GM21825 (cell line): ENCODE measurements around the gene MOBP.
"Not testable (repeated sequence)": the region's sequence is repeated elsewhere in the genome, so short reads cannot be mapped to it uniquely, and the experiment has no call there.

ENCODE experiments used
- ATAC-seq: cut with Tn5 transposase; IDR thresholded peaks from one replicate; pipeline ENCODE4 v1.9.1; 2021; ENCODE audit warnings: mild to moderate bottlenecking, moderate library complexity; ENCODE audit not compliant: unreplicated experiment

Gene MOBP, protein sequence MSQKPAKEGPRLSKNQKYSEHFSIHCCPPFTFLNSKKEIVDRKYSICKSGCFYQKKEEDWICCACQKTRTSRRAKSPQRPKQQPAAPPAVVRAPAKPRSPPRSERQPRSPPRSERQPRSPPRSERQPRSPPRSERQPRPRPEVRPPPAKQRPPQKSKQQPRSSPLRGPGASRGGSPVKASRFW

DNA sequence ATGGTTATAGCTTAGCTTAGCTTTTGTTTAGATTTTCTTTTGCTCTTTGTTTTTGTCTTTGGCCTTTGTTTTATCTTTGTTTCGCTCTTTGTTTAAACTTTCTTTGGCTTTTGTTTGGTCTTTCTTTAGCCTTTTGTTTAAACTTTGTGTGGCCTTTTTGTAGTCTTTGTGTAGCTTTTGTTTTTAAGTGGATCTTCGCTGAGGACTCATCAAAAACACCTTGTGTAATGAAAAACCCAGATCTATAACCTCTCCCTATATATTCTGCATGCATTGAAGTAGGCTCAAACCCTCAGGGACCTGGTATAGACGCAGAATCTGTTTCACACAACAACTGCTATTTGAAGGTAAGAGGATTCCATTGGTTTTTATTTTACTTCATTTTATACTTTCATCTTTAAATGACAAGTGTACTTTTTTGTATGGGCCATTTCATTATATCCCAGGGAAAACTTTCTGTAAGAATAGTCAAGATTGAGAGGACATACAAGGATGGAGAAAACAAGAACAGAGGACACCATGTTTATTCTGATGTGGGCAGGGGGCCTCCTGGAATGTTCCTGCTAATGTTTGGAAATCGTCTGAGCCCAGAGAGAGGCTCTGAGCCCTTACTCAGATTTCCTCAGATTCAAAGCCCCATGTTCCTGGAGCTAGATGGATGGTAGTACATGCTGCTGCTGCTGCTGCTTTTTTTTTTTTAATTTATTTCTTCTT is at the start of gene MOBP:
MOBP (plus strand) TSS at position 287 of the 714 bp plus-strand sequence. CDS start 34,390 bp downstream, outside the sequence.
- no peak for ATAC-seq

DNA sequence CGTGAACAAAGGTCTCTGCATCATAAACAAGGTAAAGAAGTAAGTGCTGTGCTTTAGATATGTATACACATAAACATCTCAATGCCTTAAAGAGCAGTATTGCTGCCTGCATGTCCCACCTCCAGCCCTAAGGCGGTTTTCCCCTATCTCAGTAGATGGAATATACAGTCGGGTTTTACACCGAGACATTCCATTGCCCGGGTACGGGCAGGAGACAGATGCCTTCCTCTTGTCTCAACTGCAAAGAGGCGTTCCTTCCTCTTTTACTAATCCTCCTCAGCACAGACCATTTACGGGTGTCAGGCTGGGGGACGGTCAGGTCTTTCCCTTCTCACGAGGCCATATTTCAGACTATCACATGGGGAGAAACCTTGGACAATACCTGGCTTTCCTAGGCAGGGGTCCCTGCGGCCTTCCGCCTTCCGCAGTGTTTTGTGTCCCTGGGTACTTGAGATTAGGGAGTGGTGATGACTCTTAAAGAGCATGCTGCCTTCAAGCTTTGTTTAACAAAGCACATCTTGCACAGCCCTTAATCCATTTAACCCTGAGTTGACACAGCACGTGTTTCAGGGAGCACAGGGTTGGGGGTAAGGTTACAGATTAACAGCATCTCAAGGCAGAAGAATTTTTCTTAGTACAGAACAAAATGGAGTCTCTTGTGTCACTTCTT is 48.8 kb upstream of the MOBP start:
- ATAC-seq = not testable (repeated sequence)

DNA sequence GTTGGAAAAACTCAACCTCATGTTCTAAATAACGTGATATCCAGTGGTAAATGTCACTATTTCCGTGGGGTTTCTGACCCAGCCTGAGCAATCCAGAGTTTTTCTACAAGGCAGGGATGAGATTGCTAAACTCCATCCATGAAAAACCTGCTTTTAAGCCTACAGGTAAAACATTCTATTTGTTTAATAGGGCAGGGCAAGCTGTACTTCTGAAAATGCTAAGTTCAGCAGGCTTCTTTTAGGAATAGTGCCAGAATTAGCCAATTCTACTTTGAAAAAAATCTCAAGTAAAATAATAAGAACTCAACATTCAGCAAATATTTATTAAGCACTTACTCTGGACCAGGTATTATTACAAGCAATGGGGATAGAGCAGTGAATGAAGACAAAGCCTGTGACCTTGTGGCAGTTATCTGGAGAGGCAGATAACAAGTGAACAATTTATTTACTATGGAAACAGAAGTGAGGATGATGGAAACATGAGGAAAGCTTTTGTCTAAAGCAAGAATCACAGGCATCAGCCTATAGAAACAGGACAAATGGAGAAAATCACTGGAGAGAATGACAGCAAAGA is 47.7 kb upstream of the MOBP start:
- ATAC-seq = no peak

DNA sequence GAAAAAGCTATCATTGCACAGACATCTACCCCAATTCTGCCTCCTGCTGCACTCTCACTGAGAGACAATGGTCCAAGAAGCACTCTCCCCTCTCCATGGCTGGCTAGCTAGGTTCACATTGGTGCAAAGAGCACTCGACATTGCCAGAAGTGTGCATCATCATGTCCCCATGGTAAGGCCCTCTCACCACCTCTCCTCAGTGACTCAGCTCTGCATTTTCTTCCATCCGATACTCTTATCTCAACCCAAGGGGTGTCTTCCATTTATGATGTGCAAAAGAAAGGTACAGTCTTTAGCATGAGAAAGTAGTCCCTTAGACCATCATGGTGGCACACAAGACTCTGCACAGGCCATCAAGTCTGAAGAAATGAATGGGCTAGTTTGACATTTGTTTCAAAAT is 46.9 kb upstream of the MOBP start:
- ATAC-seq = no peak

DNA sequence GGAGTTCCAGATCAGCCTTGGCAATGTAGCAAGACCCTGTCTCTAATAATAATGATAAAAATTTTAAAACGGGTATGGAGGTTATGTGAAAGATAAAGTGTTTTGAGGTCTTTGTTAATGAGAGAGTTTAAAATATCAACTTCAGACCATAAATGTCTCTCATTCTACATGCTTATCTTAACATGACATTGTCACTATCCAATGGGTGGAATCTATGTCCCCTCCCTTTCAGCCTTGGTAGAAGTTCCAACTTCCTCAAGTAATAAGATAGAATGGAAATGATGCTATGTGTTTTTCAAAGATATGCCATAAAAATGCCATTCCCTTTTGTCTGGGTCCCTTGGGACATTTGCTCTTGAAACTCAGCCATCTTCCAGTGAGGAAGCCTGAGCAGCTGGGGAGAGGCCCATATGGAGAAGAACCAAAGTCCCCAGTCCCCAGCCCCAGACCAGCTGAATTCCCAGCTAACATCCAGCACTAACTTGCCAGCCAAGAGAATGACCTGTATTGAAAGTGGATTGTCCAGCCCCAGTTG is 44.0 kb upstream of the MOBP start:
- no peak for ATAC-seq

DNA sequence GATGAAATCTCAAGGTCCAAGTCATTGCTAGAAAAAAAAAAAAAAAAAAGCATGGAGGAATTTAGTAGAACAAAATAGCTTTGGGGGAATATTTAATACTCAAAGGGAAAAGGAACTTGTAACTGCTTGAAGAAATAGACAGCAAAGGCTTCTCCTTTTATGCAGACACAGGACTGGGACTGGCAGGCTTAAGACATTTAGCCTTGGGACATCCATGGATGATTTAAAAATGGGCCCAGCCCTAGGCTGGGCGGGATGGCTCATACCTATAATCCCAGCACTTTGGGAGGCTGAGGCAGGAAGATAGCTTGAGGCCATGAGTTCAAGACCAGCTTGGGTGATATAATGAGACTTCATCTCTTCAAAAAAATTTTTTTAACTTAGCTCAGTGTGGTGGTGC is 41.2 kb upstream of the MOBP start:
- no peak for ATAC-seq

DNA sequence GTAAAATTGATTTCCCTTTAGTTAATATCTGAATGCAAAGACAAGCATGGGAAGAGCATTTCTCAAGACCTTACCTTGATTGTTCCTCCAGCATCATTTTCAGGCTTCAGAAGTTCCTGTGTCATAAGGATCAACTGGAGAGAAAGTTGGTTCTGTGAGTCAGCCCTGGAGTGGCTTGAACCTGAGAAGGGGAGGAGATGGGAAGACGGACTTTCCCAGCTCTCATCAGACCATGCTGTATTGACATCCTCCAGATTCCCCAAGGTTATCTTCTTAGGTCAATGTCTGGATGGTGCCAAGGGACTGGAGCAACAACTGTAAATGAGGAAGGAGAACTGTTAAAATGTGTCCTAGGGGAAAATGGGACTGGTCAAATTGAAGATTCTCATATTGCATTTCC is 40.0 kb upstream of the MOBP start:
- ATAC-seq = no peak

DNA sequence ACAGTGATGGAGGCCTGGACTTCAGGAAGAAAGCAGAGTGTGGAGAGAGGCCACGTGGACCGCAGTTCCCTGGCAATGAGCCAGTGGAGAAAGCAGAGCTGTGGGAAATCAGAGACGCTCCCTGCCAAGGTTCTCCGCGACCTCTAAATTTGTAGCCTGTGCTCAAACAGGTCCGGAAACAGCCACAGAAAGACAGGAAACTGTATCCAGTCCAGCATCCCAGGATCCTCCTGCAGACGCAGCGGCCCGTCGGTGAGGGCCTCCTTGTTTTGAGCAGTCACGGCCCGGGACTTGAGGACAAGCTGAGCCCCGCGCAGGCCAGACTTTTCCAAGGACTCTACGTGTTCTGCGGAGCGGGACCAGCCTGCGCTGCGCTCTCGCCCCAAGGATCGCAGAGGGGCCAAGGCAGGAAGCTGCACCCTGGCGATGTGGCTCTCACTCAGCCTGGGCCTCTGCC is 38.7 kb upstream of the MOBP start:
- ATAC-seq = no peak

DNA sequence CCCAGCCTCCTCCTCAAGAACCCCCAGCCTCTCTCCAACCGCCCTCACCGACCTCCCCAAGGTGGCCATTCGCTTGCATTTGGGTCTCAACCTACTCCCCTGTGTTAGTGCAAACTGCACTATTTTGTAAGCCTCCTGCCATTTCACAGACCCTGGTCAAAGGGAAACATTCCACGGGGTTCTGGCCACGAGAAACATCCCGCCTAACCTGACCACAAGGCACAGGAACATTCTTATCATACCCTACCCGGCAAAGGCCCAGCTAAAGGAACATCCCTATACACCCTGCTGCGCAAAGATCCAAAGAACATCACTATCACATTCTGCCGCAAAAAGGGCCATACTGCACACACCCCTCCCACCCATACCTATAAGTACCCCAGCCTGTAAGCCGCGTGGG is 38.0 kb upstream of the MOBP start:
- ATAC-seq = no peak

DNA sequence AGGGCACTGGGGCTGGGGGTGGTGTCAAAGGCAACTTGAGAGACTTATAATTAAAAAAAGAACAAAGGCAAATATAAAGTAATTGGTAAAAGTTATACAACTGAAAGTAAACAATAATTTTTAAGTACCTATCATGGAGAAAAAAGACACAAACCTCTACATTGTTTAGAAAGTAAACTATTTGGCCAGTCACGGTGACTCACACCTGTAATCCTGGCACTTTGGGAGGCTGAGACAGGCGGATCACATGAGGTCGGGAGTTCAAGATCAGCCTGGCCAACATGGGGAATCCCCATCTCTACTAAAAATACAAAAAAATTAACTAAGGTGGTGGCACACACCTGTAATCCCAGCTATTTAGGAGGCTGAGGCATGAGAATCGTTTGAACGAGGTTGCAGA is 35.1 kb upstream of the MOBP start:
- no peak for ATAC-seq

DNA sequence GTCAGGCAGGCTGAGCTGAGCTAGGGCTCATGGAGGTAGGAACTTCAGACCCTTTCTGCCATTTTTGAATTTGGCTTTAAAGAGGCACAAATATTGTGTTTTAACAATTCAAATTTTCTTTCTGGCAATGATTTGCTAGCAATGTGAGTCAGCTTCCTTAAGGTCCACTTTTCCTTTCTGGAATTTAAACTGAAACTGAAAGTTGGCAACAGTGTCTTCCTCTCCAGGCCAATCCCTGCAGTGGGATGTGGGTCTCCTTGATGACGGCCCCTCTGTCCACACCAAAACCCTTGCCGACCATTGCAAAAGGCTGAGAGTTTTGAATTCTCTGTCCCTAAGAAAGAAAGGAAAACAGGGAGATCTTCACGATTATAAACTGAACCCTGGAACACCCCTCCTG is 33.8 kb upstream of the MOBP start:
- no peak for ATAC-seq

DNA sequence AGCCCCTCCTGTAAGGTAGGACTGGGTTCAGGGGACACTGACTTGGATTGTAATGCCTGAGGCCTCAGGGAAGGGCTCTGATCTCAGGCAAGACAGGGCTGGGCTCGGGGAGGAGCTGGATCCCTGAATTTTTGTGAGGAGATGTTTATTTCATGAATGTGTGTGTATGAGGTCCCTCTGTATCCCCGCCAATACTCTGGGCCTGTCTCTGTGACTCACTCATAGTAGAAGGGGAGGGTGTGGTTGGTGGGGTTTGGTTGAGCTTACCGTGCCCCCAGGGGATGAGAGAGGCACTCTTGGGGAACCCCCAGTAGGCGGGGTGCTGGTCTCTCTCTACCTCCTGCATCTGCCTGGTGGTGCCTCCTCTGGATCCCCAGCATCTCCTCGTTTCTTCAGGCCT is 32.9 kb upstream of the MOBP start:
- peak; percentile 91 for ATAC-seq

DNA sequence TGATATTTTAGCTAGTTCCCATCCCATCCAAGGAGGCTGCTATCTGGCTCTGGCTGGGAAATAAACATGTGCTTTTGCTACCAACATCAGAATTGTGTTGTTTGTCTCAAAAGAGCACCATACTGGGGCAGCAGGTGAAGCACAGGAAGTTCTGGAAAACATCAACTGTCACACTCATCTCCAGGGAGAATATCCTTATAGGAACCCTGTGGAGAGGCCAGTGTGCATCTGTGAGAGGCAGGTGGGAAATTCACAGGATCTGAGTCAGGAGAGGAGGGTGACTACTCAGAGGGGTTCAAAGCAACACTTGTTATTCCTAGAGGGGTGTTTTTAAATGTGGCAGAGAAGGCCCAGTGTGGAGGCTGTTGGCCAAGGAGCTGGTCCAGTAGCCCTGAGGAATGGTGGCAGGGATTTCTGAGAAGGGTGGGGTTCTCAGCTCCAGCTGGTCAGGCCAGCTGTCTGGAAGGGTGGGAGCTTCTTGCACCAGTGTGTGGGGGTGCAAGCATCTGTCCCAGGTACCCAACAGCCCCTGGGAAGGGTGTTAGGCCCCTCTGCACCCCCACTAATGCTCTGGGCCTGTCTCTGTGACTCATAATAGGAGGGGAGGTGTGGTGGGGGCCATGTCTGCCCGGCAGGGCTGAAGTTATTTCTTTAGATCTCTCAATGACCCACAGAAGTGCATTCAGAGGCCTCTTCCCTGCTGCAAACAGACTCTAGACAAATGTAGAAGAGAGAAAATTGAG is 32.3 kb upstream of the MOBP start:
- ATAC-seq = no peak

DNA sequence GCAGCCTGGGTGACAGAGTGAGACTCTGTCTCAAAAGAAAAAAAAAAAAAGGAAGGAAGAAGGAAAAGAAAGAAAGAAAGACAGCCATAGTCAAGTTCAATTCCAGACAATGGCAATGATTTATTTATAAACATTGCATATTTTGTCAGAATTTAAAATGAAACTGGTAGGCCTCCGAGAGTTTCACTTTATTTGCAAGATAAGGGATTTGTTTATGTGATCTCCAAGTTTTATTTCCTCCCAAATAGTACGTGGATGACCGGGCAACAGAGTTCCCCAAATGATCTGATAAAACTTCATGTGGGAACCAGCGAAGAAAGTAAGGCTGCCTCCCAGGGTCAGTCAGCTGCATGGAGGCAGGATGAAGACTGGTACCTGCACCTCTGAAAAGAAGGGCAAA is 28.6 kb upstream of the MOBP start:
- ATAC-seq = no peak

DNA sequence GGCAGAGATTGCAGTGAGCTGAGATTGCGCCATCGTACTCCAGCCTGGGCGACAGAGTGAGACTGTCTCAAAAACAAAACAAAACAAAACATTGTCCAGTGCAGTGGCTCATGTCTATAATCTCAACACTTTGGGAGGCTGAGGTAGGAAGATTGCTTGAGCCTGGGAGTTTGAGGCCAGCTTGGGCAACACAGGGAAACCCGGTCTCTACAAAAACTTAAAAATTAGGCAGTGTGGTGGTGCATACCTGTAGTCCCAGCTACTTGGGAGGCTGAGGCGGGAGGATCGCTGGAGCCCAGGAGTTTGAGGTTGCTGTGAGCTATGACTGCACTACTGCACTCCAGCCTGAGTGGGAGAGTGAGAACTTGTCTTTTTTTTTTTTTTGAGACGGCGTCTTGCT is 27.2 kb upstream of the MOBP start:
- ATAC-seq = no peak

DNA sequence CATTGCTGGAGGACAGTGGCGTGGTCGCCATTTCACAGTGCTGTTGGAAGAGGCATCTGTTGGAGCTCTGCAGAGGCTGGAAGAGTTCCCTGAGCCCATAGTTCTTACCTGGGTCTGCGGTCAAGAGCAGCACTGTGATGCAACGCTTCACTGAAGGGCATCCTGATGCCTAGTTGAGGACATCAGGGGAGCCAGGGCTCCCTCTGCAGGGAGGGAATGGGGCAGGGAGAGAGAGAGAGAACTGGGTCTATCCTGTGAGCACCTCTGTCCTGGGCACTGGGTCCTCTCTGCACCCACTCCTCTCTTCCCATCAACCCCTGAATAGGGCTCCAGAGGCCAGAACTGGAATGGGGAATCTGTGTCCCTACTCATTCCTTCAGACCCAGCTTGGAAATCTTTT is 23.9 kb upstream of the MOBP start:
- no peak for ATAC-seq

DNA sequence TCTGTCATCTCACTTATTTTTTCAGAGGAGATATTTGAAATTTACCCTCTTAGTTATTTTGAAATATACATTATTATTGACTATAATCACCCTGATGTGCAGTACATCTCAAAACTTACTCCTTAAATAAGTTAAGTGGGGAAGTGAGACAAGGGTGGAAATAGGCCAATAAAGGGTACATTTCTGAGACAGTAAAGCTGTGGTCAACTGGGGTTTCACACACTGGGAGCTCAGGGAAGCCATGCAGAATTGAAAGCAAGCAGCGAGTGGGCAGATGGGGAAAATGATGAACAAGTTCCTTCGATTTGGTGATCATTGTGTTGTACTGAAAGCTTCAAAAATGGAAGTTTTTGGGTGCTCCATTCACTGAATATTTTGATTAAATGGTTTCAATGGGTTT is 21.6 kb upstream of the MOBP start:
- ATAC-seq = no peak

DNA sequence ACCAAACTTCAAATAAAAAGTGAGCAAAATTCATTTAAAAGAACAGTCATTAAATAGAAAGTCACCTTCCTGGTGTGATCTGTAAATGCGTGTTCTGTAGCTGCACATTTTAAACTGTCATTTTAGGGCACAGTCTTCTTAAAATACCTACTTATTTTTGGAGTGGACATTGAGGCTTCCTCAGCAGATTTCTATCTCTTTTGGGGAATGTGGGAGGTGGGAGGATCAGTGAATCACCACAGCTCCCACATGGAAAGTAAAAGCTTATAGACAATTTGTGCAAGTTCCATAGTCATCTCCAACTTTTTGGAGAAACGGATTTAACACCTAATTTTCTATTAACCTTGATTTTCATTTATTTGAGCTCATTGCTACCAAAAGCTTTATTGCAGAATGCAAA is 21.0 kb upstream of the MOBP start:
- ATAC-seq = no peak

DNA sequence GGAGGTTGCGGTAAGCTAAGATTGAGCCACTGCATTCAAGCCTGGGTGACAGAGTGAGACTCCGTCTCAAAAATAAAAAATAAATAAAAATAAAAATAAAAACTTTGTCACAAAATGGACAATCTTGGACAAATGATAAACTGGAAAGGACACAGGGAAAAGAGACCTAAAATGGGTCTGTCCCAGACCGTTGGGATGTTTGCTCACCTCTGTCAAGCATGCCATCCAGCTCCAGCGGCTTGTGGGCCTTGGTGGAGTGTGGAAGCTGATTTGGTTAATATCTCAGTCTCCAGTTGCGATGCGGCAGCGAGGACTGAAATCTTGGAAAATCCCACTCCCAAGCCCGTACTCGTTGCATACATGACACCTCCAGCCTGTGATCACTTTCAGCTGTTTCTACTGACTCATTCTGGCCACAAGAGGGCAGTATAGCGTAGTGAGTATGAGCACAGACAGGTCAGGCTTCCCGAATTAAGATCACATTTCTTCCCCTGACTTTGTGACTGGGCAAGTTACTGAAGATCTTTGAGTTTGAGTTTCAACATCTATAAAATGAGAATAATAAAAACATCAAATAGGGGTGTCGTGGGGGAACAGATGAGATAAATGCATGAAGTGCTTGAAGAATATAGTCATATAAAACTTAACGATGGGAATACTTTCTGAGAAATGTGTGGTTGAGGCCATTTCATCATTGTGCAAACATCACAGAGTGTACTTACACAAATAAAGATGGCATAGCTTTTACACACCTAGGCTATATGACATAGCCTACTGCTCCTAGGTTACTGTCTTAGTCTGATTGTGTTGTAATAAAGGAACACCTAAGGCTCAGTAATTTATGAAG is 19.6 kb upstream of the MOBP start:
- ATAC-seq = peak; percentile 82
